ENCODE measurements around the gene RAD52.

Gene RAD52

GRCh38 chr12:862303-862911 is 87.1 kb downstream of the RAD52 start:
- Histone ChIP-seq H3K36me3 (ENCODE audit: control insufficient read depth in 5 of 5, insufficient read depth in 5 of 5, low read length in 5 of 5) (peaks cover 47 to 77% (median 50%) of the 10 kb centered on the region in 5 donors), H3K4me1 (ENCODE audit: control insufficient read depth in 5 of 5, insufficient read depth in 5 of 5, low read length in 5 of 5) (peaks cover 0 to under 1% (median 0%) of the 10 kb centered on the region in 5 donors), H3K9ac (ENCODE audit: low read length in 5 of 5) (peak overlapping the region in 1 of 5 donors; percentile 51), H3K4me3 (ENCODE audit: low read depth in 1 of 5, low read length in 5 of 5) (no peak overlapping the region), H3K27ac (ENCODE audit: low read depth, low read length) (no peak overlapping the region), H3K9me3 (ENCODE audit: control insufficient read depth in 5 of 5, low read length in 5 of 5) (no peaks in the 10 kb centered on the region), H3K27me3 (ENCODE audit: control insufficient read depth in 5 of 5, insufficient read depth in 4 of 5, low read length in 5 of 5) (no peaks in the 10 kb centered on the region)

All from subcutaneous abdominal adipose tissue (tissue), 5 donors.